ENCODE data around the gene CYP27C1. TPM values are rescaled to one million over a fixed set of nuclear protein-coding genes. Genes with fewer than 3 reads are reported as not detected.

CYP27C1 gene
- total RNA-seq, 4 donors from 2014 or later, result under 0.01 to 0.26 TPM; not detected in 2

DNA sequence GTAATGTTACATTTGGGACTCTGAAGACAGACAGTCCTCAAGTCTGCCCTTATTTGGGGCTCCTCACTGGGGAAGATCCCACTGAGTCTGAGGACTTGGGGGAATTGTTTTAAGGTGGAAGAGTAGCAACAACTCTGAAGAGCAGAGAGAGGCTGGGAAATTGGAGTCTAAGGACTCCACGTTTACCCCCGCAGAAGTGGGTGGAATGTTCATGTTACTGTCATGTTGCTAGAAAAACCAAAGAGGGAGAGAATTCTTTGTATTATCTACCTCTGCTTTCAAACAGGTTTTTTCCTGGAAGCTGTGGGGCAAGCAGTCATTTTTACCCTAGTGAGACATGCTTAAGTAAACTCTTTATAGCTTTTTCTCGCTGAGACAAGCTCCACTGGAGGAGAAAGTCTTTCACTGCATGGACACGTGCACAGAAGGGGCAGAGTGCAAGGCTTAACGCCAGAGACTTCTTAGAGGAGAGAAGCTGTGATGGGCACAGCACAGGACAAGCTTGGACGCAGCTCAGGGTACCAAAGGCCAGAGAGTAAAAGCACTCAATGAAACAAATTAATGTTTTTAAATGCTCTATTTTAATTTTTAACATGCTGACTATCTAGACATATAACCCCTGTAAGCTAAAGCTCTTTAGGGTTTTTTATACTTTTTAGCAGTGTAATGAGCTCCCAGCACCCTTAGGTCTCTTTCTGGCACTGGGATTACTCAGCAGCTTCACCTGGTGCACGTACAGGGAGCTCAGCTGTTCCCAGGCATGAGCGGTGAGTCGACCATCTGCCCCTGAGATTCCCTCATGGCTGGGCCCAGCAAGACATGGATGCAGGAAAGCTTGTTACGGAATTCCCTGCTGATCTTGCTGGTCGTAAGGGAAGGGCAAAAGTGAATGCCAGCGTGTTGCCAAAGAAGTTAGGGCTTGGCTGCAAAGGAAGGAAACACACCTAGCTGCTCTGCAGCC is 58.6 kb downstream of the CYP27C1 start:
- H3K4me1 ChIP-seq, result peaks cover 0 to 11% (median 0%) of the 10 kb centered on the region in 4 donors
- TF ChIP-seq, protein P1, sequence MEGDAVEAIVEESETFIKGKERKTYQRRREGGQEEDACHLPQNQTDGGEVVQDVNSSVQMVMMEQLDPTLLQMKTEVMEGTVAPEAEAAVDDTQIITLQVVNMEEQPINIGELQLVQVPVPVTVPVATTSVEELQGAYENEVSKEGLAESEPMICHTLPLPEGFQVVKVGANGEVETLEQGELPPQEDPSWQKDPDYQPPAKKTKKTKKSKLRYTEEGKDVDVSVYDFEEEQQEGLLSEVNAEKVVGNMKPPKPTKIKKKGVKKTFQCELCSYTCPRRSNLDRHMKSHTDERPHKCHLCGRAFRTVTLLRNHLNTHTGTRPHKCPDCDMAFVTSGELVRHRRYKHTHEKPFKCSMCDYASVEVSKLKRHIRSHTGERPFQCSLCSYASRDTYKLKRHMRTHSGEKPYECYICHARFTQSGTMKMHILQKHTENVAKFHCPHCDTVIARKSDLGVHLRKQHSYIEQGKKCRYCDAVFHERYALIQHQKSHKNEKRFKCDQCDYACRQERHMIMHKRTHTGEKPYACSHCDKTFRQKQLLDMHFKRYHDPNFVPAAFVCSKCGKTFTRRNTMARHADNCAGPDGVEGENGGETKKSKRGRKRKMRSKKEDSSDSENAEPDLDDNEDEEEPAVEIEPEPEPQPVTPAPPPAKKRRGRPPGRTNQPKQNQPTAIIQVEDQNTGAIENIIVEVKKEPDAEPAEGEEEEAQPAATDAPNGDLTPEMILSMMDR (IDR thresholded peaks at IDR 0.05), result no peak
- TF ChIP-seq POLR2A (IDR thresholded peaks at IDR 0.05; ENCODE audit: low read depth) (no peak), POLR2AphosphoS5 (IDR thresholded peaks at IDR 0.05) (no peak), EP300 (IDR thresholded peaks at IDR 0.05) (no peak)
- H3K9me3 ChIP-seq, result no peaks in the 10 kb centered on the region
- H3K4me3 ChIP-seq, result no peak overlapping the region
- no peak overlapping the region for H3K27ac ChIP-seq (replicated peaks in 1 of 4)
- peak; percentile 79 for DNase-seq (ENCODE audit: extremely low spot score)
- no peaks in the 10 kb centered on the region for H3K27me3 ChIP-seq
- intact Hi-C loops (cut with DNase I), result no loop called here
- H3K36me3 ChIP-seq, result no peaks in the 10 kb centered on the region
- 65% methylated on average over 12 of the region's 12 CpGs for WGBS

DNA sequence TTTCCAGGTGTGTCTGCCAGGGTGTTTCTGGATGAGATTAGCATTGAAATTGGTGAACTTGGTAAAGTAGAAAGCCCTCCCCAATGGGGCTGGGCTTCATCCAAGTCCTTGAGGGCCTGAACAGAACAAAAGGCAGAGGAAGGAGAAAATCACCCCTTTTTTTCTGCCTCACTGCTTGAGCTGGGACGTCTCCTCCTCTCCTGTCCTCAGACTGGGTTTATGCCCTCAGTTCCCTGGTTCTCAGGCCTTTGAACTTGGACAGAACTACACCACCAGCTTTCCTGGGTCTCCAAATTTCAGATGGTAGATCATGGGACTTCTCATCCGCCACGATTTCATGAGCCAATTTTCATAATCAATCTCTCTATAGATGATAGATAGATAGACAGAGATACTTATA is 59.4 kb downstream of the CYP27C1 start:
- H3K27ac ChIP-seq (replicated peaks in 1 of 4), result no peak overlapping the region
- WGBS, result 63% methylated on average over 3 of the region's 3 CpGs
- no peaks in the 10 kb centered on the region for H3K9me3 ChIP-seq
- DNase-seq (ENCODE audit: extremely low spot score), result no peak
- no peak overlapping the region for H3K4me3 ChIP-seq
- intact Hi-C loops (cut with DNase I), result no loop called here
- H3K36me3 ChIP-seq, result no peaks in the 10 kb centered on the region
- TF ChIP-seq, protein P1 (IDR thresholded peaks at IDR 0.05), result no peak
- no peak for TF ChIP-seq EP300 (IDR thresholded peaks at IDR 0.05)
- no peak for TF ChIP-seq POLR2A (IDR thresholded peaks at IDR 0.05; ENCODE audit: low read depth)
- no peak for TF ChIP-seq POLR2AphosphoS5 (IDR thresholded peaks at IDR 0.05)
- H3K4me1 ChIP-seq, result peaks cover 0 to 11% (median 3%) of the 10 kb centered on the region in 4 donors
- H3K27me3 ChIP-seq, result no peaks in the 10 kb centered on the region

DNA sequence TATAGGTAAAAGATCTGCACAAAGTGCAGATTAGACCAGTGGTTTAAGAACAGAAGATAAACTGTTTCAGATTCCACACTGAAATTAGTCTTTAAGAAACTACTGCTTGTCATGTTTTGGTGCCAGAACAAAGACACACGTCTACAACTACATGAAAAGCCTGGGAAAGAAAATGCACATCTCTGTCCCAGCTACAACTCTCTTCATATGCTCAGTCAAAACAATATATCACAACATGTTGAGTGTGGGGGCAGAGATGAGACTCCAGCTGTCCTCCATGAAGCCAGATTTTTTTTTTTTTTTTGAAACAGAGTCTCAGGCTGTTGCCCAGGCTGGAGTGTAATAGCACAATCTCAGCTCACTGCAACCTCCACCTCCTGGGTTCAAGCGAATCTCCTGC is 60.6 kb downstream of the CYP27C1 start:
- no peak overlapping the region for H3K4me3 ChIP-seq
- intact Hi-C loops (cut with DNase I), result no loop called here
- WGBS, result 64% methylated on average over 2 of the region's 2 CpGs
- no peaks in the 10 kb centered on the region for H3K27me3 ChIP-seq
- peaks cover 0 to 21% (median 12%) of the 10 kb centered on the region in 4 donors for H3K4me1 ChIP-seq
- TF ChIP-seq POLR2A (IDR thresholded peaks at IDR 0.05; ENCODE audit: low read depth), result no peak
- no peak overlapping the region for H3K27ac ChIP-seq (replicated peaks in 1 of 4)
- no peak for DNase-seq (ENCODE audit: extremely low spot score)
- no peaks in the 10 kb centered on the region for H3K36me3 ChIP-seq
- H3K9me3 ChIP-seq, result no peaks in the 10 kb centered on the region

DNA sequence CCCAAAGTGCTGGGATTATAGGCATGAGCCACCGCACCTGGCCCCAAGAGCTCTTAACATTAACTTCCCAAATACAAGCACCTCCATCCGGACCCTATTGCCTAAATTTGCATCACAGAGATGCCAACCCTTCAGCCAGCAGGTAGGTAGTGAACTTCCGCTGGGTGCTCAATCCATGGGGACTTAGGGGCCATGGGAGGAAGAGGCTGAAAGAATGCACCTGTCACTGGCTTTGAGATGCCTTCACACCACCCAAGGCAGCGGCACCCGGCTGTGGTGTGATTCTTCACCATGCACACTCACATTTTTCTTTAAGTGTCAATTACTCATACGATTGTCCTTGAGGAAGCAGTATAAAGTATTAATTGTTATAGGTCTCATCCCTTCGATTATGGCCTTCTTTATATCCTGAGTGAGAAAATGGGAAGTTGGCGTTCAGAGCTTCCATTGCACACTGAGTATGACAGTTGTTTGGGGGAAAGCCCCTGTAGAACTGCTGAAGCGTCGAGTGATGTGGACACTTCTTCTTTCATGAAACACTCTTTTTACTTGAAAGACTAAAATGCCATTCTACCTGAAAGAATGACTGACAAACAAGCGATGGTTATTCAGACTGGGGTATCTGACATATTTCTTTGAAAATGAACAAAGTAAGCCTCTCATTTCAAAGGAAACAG is 61.3 kb downstream of the CYP27C1 start:
- Histone ChIP-seq H3K9me3 (no peaks in the 10 kb centered on the region), H3K4me3 (no peak overlapping the region), H3K27me3 (no peaks in the 10 kb centered on the region), H3K4me1 (peaks cover 0 to 29% (median 18%) of the 10 kb centered on the region in 4 donors), H3K36me3 (no peaks in the 10 kb centered on the region), H3K27ac (replicated peaks in 1 of 4) (no peak overlapping the region)
- TF ChIP-seq, protein P1 (IDR thresholded peaks at IDR 0.05), result no peak
- no peak for TF ChIP-seq EP300 (IDR thresholded peaks at IDR 0.05)
- TF ChIP-seq POLR2AphosphoS5 (IDR thresholded peaks at IDR 0.05), result no peak
- TF ChIP-seq POLR2A (IDR thresholded peaks at IDR 0.05; ENCODE audit: low read depth), result no peak
- WGBS, result 81% methylated on average over 11 of the region's 11 CpGs
- DNase-seq (ENCODE audit: extremely low spot score), result no peak
- intact Hi-C loops (cut with DNase I), result no loop called here

Measured in esophagus muscularis mucosa (tissue), 4 donors.